Activated CD8-positive, alpha-beta T cell treated with anti-CD3 and anti-CD28 coated beads for 36 hours (primary cell): Measurements from ENCODE around the gene ARHGAP1. TPM values are rescaled to one million over a fixed set of nuclear protein-coding genes. Genes with fewer than 3 reads are reported as not detected.

Source experiments
- ATAC-seq: fragments of 200-7000 bp; cut with Tn5 transposase; one replicate; pipeline ENCODE4 v1.10.0; 2021; ENCODE audit warnings: mild to moderate bottlenecking, moderate library complexity
- CTCF ChIA-PET: fragments of 350-600 bp; sonication (Branson Sonifier 250); formaldehyde crosslinking; loops from one replicate; lab custom pipeline; 2021; ENCODE audit warnings: antibody characterized with exemption; lab: Charles Lee
- POLR2A ChIA-PET: fragments of 350-600 bp; sonication (Branson Sonifier 250); formaldehyde crosslinking; loops from one replicate; lab custom pipeline; 2021; ENCODE audit warnings: antibody characterized with exemption; lab: Charles Lee
- DNase-seq: peaks from one replicate; pipeline ENCODE4 v3.0.0-alpha.2; 2020
- H3K27ac Mint-ChIP-seq: one replicate; pipeline ENCODE4 v1.8.0; 2021; ENCODE audit warnings: mild to moderate bottlenecking, mixed read lengths
- H3K27me3 Mint-ChIP-seq: one replicate; pipeline ENCODE4 v1.8.0; 2021; ENCODE audit warnings: mixed read lengths
- H3K36me3 Mint-ChIP-seq: one replicate; pipeline ENCODE4 v1.8.0; 2021; ENCODE audit warnings: low read depth, mixed read lengths
- H3K4me1 Mint-ChIP-seq: one replicate; pipeline ENCODE4 v1.8.0; 2021; ENCODE audit warnings: low read depth, mixed read lengths
- H3K4me3 Mint-ChIP-seq: one replicate; pipeline ENCODE4 v1.8.0; 2021; ENCODE audit warnings: mild to moderate bottlenecking, moderate library complexity, mixed read lengths
- H3K9me3 Mint-ChIP-seq: one replicate; pipeline ENCODE4 v1.8.0; 2021; ENCODE audit warnings: mixed read lengths
- CTCF ChIP-seq: fragments of 200-600 bp; IDR thresholded peaks from one replicate; pipeline ENCODE4 v1.8.0; 2022; ENCODE audit warnings: antibody characterized with exemption, mild to moderate bottlenecking
- intact Hi-C: fragments of 100-400 bp; cut with micrococcal nuclease; formaldehyde crosslinking; loops from one replicate; pipeline ENCODE4 v1.10.0; 2022
- total RNA-seq, 2 experiments: library from RNA; stranded (reverse); gene quantifications; one replicate each; pipeline ENCODE4 v1.2.3, GENCODE V29; 2021

Gene ARHGAP1
- total RNA-seq, 2 experiments from 2014 or later, result 32.7 to 34.5 TPM

- no peak overlapping the region for H3K4me3 Mint-ChIP-seq
- POLR2A ChIA-PET, result interaction anchor here (0.7 kb wide), 1 partner anchor 23 kb away, joined by 3 read pairs; no protein-coding TSS in a partner anchor
- no peak for ATAC-seq
- peaks cover 7% of the 10 kb centered on the region for H3K36me3 Mint-ChIP-seq
- no peaks in the 10 kb centered on the region for H3K9me3 Mint-ChIP-seq
- H3K4me1 Mint-ChIP-seq, result peaks cover 28% of the 10 kb centered on the region
- intact Hi-C loops, result no loop called here
- CTCF ChIA-PET, result no interaction called here
- no peak for TF ChIP-seq CTCF
- no peaks in the 10 kb centered on the region for H3K27me3 Mint-ChIP-seq
- DNase-seq, result no peak
- H3K27ac Mint-ChIP-seq, result peak overlapping the region; percentile 36
Measured at GRCh38 chr11:46695345-46696211, 4.8 kb downstream of the ARHGAP1 start.

- H3K27me3 Mint-ChIP-seq, result no peaks in the 10 kb centered on the region
- no peak for DNase-seq
- peaks cover 7% of the 10 kb centered on the region for H3K36me3 Mint-ChIP-seq
- H3K9me3 Mint-ChIP-seq, result no peaks in the 10 kb centered on the region
- no peak for TF ChIP-seq CTCF
- no peak overlapping the region for H3K27ac Mint-ChIP-seq
- no peak for ATAC-seq
- CTCF ChIA-PET, result no interaction called here
- H3K4me1 Mint-ChIP-seq, result peaks cover 28% of the 10 kb centered on the region
- POLR2A ChIA-PET, result no interaction called here
- H3K4me3 Mint-ChIP-seq, result no peak overlapping the region
- intact Hi-C loops, result no loop called here
Measured at GRCh38 chr11:46694607-46695006, 5.8 kb downstream of the ARHGAP1 start.

- no peaks in the 10 kb centered on the region for H3K9me3 Mint-ChIP-seq
- no peak for TF ChIP-seq CTCF
- DNase-seq (no peak), ATAC-seq (no peak)
- H3K4me3 Mint-ChIP-seq, result no peak overlapping the region
- no peak overlapping the region for H3K27ac Mint-ChIP-seq
- H3K4me1 Mint-ChIP-seq, result peaks cover 26% of the 10 kb centered on the region
- no peaks in the 10 kb centered on the region for H3K27me3 Mint-ChIP-seq
- intact Hi-C loops, result no loop called here
- peaks cover 7% of the 10 kb centered on the region for H3K36me3 Mint-ChIP-seq
- ChIA-PET CTCF (no interaction called here), POLR2A (interaction anchor here (0.8 kb wide), 1 partner anchor 16 kb away, joined by 4 read pairs; no protein-coding TSS in a partner anchor)
Measured at GRCh38 chr11:46694072-46694471, 6.3 kb downstream of the ARHGAP1 start.

GRCh38 chr11:46693597-46694012, 6.8 kb downstream of the ARHGAP1 start:
- CTCF ChIA-PET, result no interaction called here
- intact Hi-C loops, result no loop called here
- ATAC-seq (no peak), DNase-seq (no peak)
- Mint-ChIP-seq H3K36me3 (peaks cover 7% of the 10 kb centered on the region), H3K4me1 (peaks cover 21% of the 10 kb centered on the region), H3K27ac (no peak overlapping the region), H3K27me3 (no peaks in the 10 kb centered on the region), H3K4me3 (no peak overlapping the region), H3K9me3 (no peaks in the 10 kb centered on the region)
- POLR2A ChIA-PET, result interaction anchor here (0.8 kb wide), 1 partner anchor 15 kb away, joined by 4 read pairs; no protein-coding TSS in a partner anchor
- no peak for TF ChIP-seq CTCF

- Mint-ChIP-seq H3K27me3 (no peaks in the 10 kb centered on the region), H3K9me3 (no peaks in the 10 kb centered on the region), H3K36me3 (peaks cover 7% of the 10 kb centered on the region), H3K27ac (no peak overlapping the region), H3K4me1 (peaks cover 10% of the 10 kb centered on the region), H3K4me3 (no peak overlapping the region)
- TF ChIP-seq CTCF, result no peak
- DNase-seq (no peak), ATAC-seq (no peak)
- CTCF ChIA-PET, result interaction anchor here (0.6 kb wide), 1 partner anchor 1014 kb away, joined by 4 read pairs; no protein-coding TSS in a partner anchor
- intact Hi-C loops, result no loop called here
- POLR2A ChIA-PET, result interaction anchor here (1.5 kb wide), 1 partner anchor 8 kb away, joined by 15 read pairs; the partner anchor contains the start of genes ARHGAP1 and ZNF408
Measured at GRCh38 chr11:46692450-46692849, 8.0 kb downstream of the ARHGAP1 start.
